Measurements from ENCODE around the gene DUS1L. TPM values are rescaled to one million over a fixed set of nuclear protein-coding genes. Genes with fewer than 3 reads are reported as not detected.
"Not testable (repeated sequence)": the region's sequence is repeated elsewhere in the genome, so short reads cannot be mapped to it uniquely, and the experiment has no call there.

DUS1L gene
- polyA plus RNA-seq, 1 donor, result 63.4 TPM

GRCh38 chr17:82039695-82040299 lies 25.8 kb downstream of the DUS1L start:
- DNase-seq, result no peak

GRCh38 chr17:82038796-82039409 lies 26.7 kb downstream of the DUS1L start:
- DNase-seq, result not testable (repeated sequence)

GRCh38 chr17:82037889-82038195 lies 27.8 kb downstream of the DUS1L start:
- no peak for DNase-seq

- DNase-seq, result peak; percentile 94
Measured at GRCh38 chr17:82037092-82037888, 28.3 kb downstream of the DUS1L start, which contains the start of gene DCXR. Gene DCXR (minus strand): TSS chr17:82037697. CDS start chr17:82037682, 15 bp downstream.

- DNase-seq, result no peak
Measured at GRCh38 chr17:82036634-82037091, 28.9 kb downstream of the DUS1L start.

- DNase-seq, result no peak
Measured at GRCh38 chr17:82035956-82036633, 29.5 kb downstream of the DUS1L start.

- no peak for DNase-seq
Measured at GRCh38 chr17:82035488-82035887, 30.1 kb downstream of the DUS1L start.

- no peak for DNase-seq
Measured at GRCh38 chr17:82034371-82035011, 31.1 kb downstream of the DUS1L start.

- no peak for DNase-seq
Measured at GRCh38 chr17:82033359-82034085, 32.1 kb downstream of the DUS1L start.

GRCh38 chr17:82031885-82032627 lies 33.5 kb downstream of the DUS1L start:
- no peak for DNase-seq

- DNase-seq, result no peak
Measured at GRCh38 chr17:82031303-82031884, 34.2 kb downstream of the DUS1L start, which contains the start of gene RAC3. Gene RAC3 (plus strand): TSS chr17:82031678. CDS start chr17:82031762, 84 bp downstream.

- peak; percentile 89 for DNase-seq
Measured at GRCh38 chr17:82030470-82031302, 34.9 kb downstream of the DUS1L start.

- DNase-seq, result no peak
Measured at GRCh38 chr17:82029990-82030469, 35.6 kb downstream of the DUS1L start.

- no peak for DNase-seq
Measured at GRCh38 chr17:82029391-82029790, 36.2 kb downstream of the DUS1L start.

- no peak for DNase-seq
Measured at GRCh38 chr17:82028966-82029365, 36.6 kb downstream of the DUS1L start.

GRCh38 chr17:82028246-82028645 lies 37.4 kb downstream of the DUS1L start:
- no peak for DNase-seq

GRCh38 chr17:82025401-82026107 lies 40.0 kb downstream of the DUS1L start:
- no peak for DNase-seq

GRCh38 chr17:82024859-82025258 lies 40.7 kb downstream of the DUS1L start:
- no peak for DNase-seq
